IMR-90 (cell line): ENCODE results near the gene ALOX12. TPM values are rescaled to one million over a fixed set of nuclear protein-coding genes. Genes with fewer than 3 reads are reported as not detected.

Source experiments
- ATAC-seq: fragments of 200-7000 bp; cut with Tn5 transposase; 2 replicates; pipeline ENCODE4 v1.9.1; 2020; ENCODE audit warnings: low read depth, mild to moderate bottlenecking, moderate library complexity
- BruUV-seq: library from RNA; stranded (reverse); fragments of 400-500 nt; replicated peaks from 2 replicates; lab custom pipeline; 2021; lab: Mats Ljungman, UMichigan
- CTCF ChIA-PET: fragments of 300-600 bp; formaldehyde crosslinking; extraction: SDS; loops from one replicate; lab custom pipeline; 2021; ENCODE audit warnings: antibody characterized with exemption; lab: Yijun Ruan, JAX
- POLR2A ChIA-PET: fragments of 300-600 bp; sonication (Branson Sonifier 250); formaldehyde crosslinking; loops from one replicate; lab custom pipeline; 2022; ENCODE audit warnings: antibody characterized with exemption; ENCODE audit not compliant: unreplicated experiment; lab: Charles Lee
- DNase-seq: peaks from one replicate; pipeline ENCODE4 v3.0.0; 2013
- H2AFZ ChIP-seq: replicated peaks from 2 replicates; pipeline ENCODE3; 2013; ENCODE audit warnings: low read length, mild to moderate bottlenecking; ENCODE audit not compliant: poor library complexity
- H2AK5ac ChIP-seq: 2 replicates; pipeline ENCODE4 v1.6.1; 2013; ENCODE audit warnings: low read depth, low read length, inconsistent platforms
- H2AK9ac ChIP-seq: replicated peaks from 2 replicates; pipeline ENCODE3; 2013; ENCODE audit warnings: mild to moderate bottlenecking, low read depth, low read length, moderate library complexity; ENCODE audit not compliant: poor library complexity
- H2BK120ac ChIP-seq: 2 replicates; pipeline ENCODE4 v1.6.1; 2013; ENCODE audit warnings: low read depth, low read length, inconsistent platforms
- H2BK15ac ChIP-seq: 3 replicates; pipeline ENCODE4 v1.6.1; 2013; ENCODE audit warnings: low read depth, low read length, inconsistent platforms
- H2BK20ac ChIP-seq: 2 replicates; pipeline ENCODE4 v1.6.1; 2013; ENCODE audit warnings: low read depth, mild to moderate bottlenecking, inconsistent platforms, low read length, moderate library complexity
- H2BK5ac ChIP-seq: 2 replicates; pipeline ENCODE4 v1.6.1; 2013; ENCODE audit warnings: mild to moderate bottlenecking, low read depth, low read length, inconsistent platforms; ENCODE audit not compliant: poor library complexity, severe bottlenecking
- H3K14ac ChIP-seq: replicated peaks from 2 replicates; pipeline ENCODE4 v1.6.1; 2013; ENCODE audit warnings: low read depth, low read length, inconsistent platforms
- H3K18ac ChIP-seq: 2 replicates; pipeline ENCODE4 v1.6.1; 2013; ENCODE audit warnings: low read depth, low read length, control low read depth
- H3K23ac ChIP-seq: 2 replicates; pipeline ENCODE4 v1.6.1; 2013; ENCODE audit warnings: low read depth, low read length, inconsistent platforms
- H3K27ac ChIP-seq: 2 replicates; pipeline ENCODE4 v1.5.1; 2013; ENCODE audit warnings: mild to moderate bottlenecking, control low read depth, low read length; ENCODE audit not compliant: insufficient read depth
- H3K27me3 ChIP-seq: 2 replicates; pipeline ENCODE4 v1.6.1; 2013; ENCODE audit warnings: low read length; ENCODE audit not compliant: control insufficient read depth, insufficient read depth
- H3K36me3 ChIP-seq: 2 replicates; pipeline ENCODE4 v1.6.1; 2013; ENCODE audit warnings: low read length, mixed read lengths; ENCODE audit not compliant: control insufficient read depth, insufficient read depth
- H3K4ac ChIP-seq: 2 replicates; pipeline ENCODE4 v1.6.1; 2013; ENCODE audit warnings: low read depth, low read length, inconsistent platforms
- H3K4me1 ChIP-seq: 2 replicates; pipeline ENCODE4 v1.6.1; 2013; ENCODE audit warnings: low read length, mixed read lengths; ENCODE audit not compliant: control insufficient read depth, insufficient read depth
- H3K4me2 ChIP-seq: 2 replicates; pipeline ENCODE4 v1.6.1; 2013; ENCODE audit warnings: low read depth, mild to moderate bottlenecking, control low read depth, low read length, moderate library complexity
- H3K4me3 ChIP-seq: 2 replicates; pipeline ENCODE4 v1.5.1; 2013; ENCODE audit warnings: low read depth, mild to moderate bottlenecking, control low read depth, low read length, moderate library complexity; ENCODE audit not compliant: insufficient read depth
- H3K56ac ChIP-seq: 2 replicates; pipeline ENCODE4 v1.6.1; 2013; ENCODE audit warnings: low read length, inconsistent platforms; ENCODE audit not compliant: insufficient read depth; ENCODE audit errors: extremely low read depth
- H3K79me1 ChIP-seq, 2 experiments: 2 replicates each; pipeline ENCODE4 v1.6.1; 2013; ENCODE audit warnings: low read length in 2 of 2, inconsistent platforms in 1 of 2, low read depth in 1 of 2
- H3K9ac ChIP-seq: 2 replicates; pipeline ENCODE4 v1.6.1; 2013; ENCODE audit warnings: low read depth, low read length, control low read depth
- H3K9me1 ChIP-seq: 2 replicates; pipeline ENCODE4 v1.6.1; 2013; ENCODE audit warnings: low read length, inconsistent platforms; ENCODE audit not compliant: insufficient read depth
- H3K9me3 ChIP-seq: 2 replicates; pipeline ENCODE4 v1.6.1; 2013; ENCODE audit warnings: low read length; ENCODE audit not compliant: control insufficient read depth, insufficient read depth
- H4K20me1 ChIP-seq: 2 replicates; pipeline ENCODE4 v1.6.1; 2013; ENCODE audit warnings: low read length, inconsistent platforms; ENCODE audit not compliant: insufficient read depth
- H4K5ac ChIP-seq: 2 replicates; pipeline ENCODE4 v1.6.1; 2013; ENCODE audit warnings: mild to moderate bottlenecking, low read depth, low read length, control low read depth
- H4K8ac ChIP-seq, 2 experiments: 2 replicates each; pipeline ENCODE4 v1.6.1; 2013; ENCODE audit warnings: low read depth in 2 of 2, low read length in 2 of 2, control low read depth in 1 of 2, inconsistent platforms in 1 of 2
- H4K91ac ChIP-seq: 2 replicates; pipeline ENCODE4 v1.6.1; 2013; ENCODE audit warnings: low read depth, low read length, inconsistent platforms; ENCODE audit not compliant: insufficient read depth
- BHLHE40 ChIP-seq: fragments of 150-350 bp; IDR thresholded peaks from 2 replicates; pipeline ENCODE4 v1.6.1; 2016; ENCODE audit warnings: mild to moderate bottlenecking, low read depth, low read length
- CEBPB ChIP-seq: IDR thresholded peaks from 2 replicates; pipeline ENCODE4 v1.6.1; 2012; ENCODE audit warnings: low read depth, low read length, improper control_type of control experiment
- CHD1 ChIP-seq: IDR thresholded peaks from 2 replicates; pipeline ENCODE4 v1.6.1; 2012; ENCODE audit warnings: low read depth, low read length, improper control_type of control experiment
- FOS ChIP-seq: fragments of 150-350 bp; IDR thresholded peaks from 2 replicates; pipeline ENCODE4 v1.6.1; 2016; ENCODE audit warnings: low read depth, low read length
- MAFK ChIP-seq: IDR thresholded peaks from 2 replicates; pipeline ENCODE4 v1.6.1; 2012; ENCODE audit warnings: low read depth, low read length, improper control_type of control experiment
- MAZ ChIP-seq: IDR thresholded peaks from 2 replicates; pipeline ENCODE4 v1.6.1; 2012; ENCODE audit warnings: low read depth, mild to moderate bottlenecking, low read length, improper control_type of control experiment, moderate library complexity, borderline replicate concordance
- MXI1 ChIP-seq: IDR thresholded peaks from 2 replicates; pipeline ENCODE4 v1.6.1; 2012; ENCODE audit warnings: low read depth, mild to moderate bottlenecking, low read length, moderate library complexity, borderline replicate concordance
- NFE2L2 ChIP-seq: fragments of 150-350 bp; IDR thresholded peaks from 2 replicates; pipeline ENCODE4 v1.6.1; 2016; ENCODE audit warnings: low read depth, mild to moderate bottlenecking, low read length
- POLR2A ChIP-seq: IDR thresholded peaks from 2 replicates; pipeline ENCODE4 v1.6.1; 2012; ENCODE audit warnings: mild to moderate bottlenecking, low read depth, low read length
- RAD21 ChIP-seq: IDR thresholded peaks from 2 replicates; pipeline ENCODE4 v1.6.1; 2012; ENCODE audit warnings: low read length, improper control_type of control experiment
- RCOR1 ChIP-seq: IDR thresholded peaks from 2 replicates; pipeline ENCODE4 v1.6.1; 2012; ENCODE audit warnings: mild to moderate bottlenecking, low read length, improper control_type of control experiment; ENCODE audit not compliant: insufficient replicate concordance
- RFX5 ChIP-seq: IDR thresholded peaks from 2 replicates; pipeline ENCODE4 v1.8.0; 2012; ENCODE audit warnings: low read depth, mild to moderate bottlenecking, low read length, moderate library complexity
- SMC3 ChIP-seq: fragments of 150-350 bp; IDR thresholded peaks from 2 replicates; pipeline ENCODE4 v1.6.1; 2016; ENCODE audit warnings: low read depth, mild to moderate bottlenecking, antibody characterized with exemption, low read length, moderate library complexity
- WGBS, 2 experiments: methylation state at CpG; one replicate each; pipeline versions ENCODE4 v1.1.5 to v1.1.7; 2013; ENCODE audit warnings: missing lambda C conversion rate in 2 of 2; ENCODE audit not compliant: insufficient read length in 1 of 2; ENCODE audit errors: extremely low coverage in 2 of 2; 5-methylcytosine and 5-hydroxymethylcytosine counted together
- dilution Hi-C: fragments of 300-500 bp; cut with HindIII; formaldehyde crosslinking; loops from one replicate; pipeline ENCODE4 v1.14.3; 2018; ENCODE audit warnings: low sequenced_read_pairs; ENCODE audit not compliant: unreplicated experiment
- in situ Hi-C: fragments of 300-500 bp; cut with MboI; formaldehyde crosslinking; loops from 3 replicates; pipeline ENCODE4 v1.14.3; 2019; ENCODE audit warnings: low sequenced_read_pairs, inconsistent platforms, mixed read lengths
- intact Hi-C: fragments of 100-400 bp; cut with micrococcal nuclease; formaldehyde crosslinking; loops from 2 replicates; pipeline ENCODE4 v1.10.0; 2022
- polyA plus RNA-seq, 3 experiments: library from polyadenylated mRNA; depleted of rRNA; stranded (reverse); fragments of >200 nt; gene quantifications; 2 replicates each; pipeline ENCODE4 v1.2.3, GENCODE V29; 2012; ENCODE audit warnings: low replicate concordance in 1 of 3
- total RNA-seq: library from RNA; depleted of rRNA; stranded (reverse); fragments of >200 nt; gene quantifications from 2 replicates; pipeline ENCODE4 v1.2.3, GENCODE V29; 2012
- TF ChIP-seq, protein P1 (sequence below): fragments of 150-350 bp; IDR thresholded peaks from 2 replicates; pipeline ENCODE4 v1.6.1; 2017; ENCODE audit warnings: mild to moderate bottlenecking, antibody characterized with exemption, low read length, low read depth
- TF ChIP-seq, protein P2 (sequence below): fragments of 150-350 bp; IDR thresholded peaks from 2 replicates; pipeline ENCODE4 v1.6.1; 2016; ENCODE audit warnings: low read depth, mild to moderate bottlenecking, low read length, moderate library complexity, borderline replicate concordance
- TF ChIP-seq, protein P3 (sequence below): conservative IDR thresholded peaks from 2 replicates; pipeline ENCODE4 v1.5.1; 2012; ENCODE audit warnings: mild to moderate bottlenecking, low read depth, low read length, improper control_type of control experiment

ALOX12 gene
- total and polyA plus RNA-seq, 2 of the 4 experiments (the other 2 are of a cell fraction): 0.03 TPM; not detected in 1

DNA sequence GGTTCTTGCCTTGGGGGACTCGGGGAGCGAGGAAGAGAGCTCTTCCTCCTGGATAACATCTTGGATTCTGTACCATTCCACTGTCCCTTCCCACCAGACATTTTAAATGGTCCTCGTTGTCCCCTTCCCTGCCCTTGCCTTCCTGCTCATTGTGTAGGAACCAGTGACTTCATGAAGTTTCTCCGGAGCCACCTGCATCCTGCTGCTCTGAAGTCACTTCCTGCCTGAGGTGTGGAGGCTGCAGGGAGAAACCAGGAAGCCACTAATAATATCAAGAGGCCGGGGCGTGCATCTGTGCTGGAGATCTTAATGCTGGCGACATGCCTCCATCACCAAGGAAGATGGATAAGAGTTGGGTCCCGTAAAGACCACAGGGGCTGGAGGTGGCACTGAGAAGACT, 33.8 kb downstream of the ALOX12 start:
- Histone ChIP-seq H4K8ac (no peak overlapping the region), H2BK15ac (no peak overlapping the region), H2AK5ac (no peak overlapping the region), H3K4me2 (no peak overlapping the region), H3K79me1 (no peaks in the 10 kb centered on the region), H3K27me3 (peaks cover 7% of the 10 kb centered on the region; the same call in 1 of the 2 replicates), H4K5ac (no peak overlapping the region), H4K20me1 (no peaks in the 10 kb centered on the region), H2BK20ac (no peak overlapping the region), H3K4me3 (no peak overlapping the region), H2BK120ac (no peak overlapping the region), H3K27ac (no peak overlapping the region), H3K56ac (no peak overlapping the region), H2BK5ac (no peak overlapping the region), H2AFZ (peak overlapping the region; percentile 64), H3K36me3 (no peaks in the 10 kb centered on the region), H3K14ac (no peak overlapping the region), H3K23ac (no peak overlapping the region), H4K91ac (no peak overlapping the region), H2AK9ac (no peak overlapping the region), H3K18ac (no peak overlapping the region), H3K9ac (no peak overlapping the region), H3K9me3 (no peaks in the 10 kb centered on the region), H3K4ac (no peak overlapping the region), H3K4me1 (no peaks in the 10 kb centered on the region), H3K9me1 (no peaks in the 10 kb centered on the region)
- intact Hi-C loops (no loop called here), in situ Hi-C loops (no loop called here), dilution Hi-C loops (no loop called here)
- ATAC-seq (no peak), DNase-seq (no peak)
- TF ChIP-seq MAZ (no peak), CEBPB (no peak), POLR2A (no peak), MAFK (no peak), CHD1 (no peak), BHLHE40 (no peak), NFE2L2 (no peak), RFX5 (no peak), RCOR1 (no peak), SMC3 (no peak), MXI1 (no peak), FOS (no peak), RAD21 (no peak)
- TF ChIP-seq, protein P1, sequence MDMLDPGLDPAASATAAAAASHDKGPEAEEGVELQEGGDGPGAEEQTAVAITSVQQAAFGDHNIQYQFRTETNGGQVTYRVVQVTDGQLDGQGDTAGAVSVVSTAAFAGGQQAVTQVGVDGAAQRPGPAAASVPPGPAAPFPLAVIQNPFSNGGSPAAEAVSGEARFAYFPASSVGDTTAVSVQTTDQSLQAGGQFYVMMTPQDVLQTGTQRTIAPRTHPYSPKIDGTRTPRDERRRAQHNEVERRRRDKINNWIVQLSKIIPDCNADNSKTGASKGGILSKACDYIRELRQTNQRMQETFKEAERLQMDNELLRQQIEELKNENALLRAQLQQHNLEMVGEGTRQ: no peak
- TF ChIP-seq, protein P2, sequence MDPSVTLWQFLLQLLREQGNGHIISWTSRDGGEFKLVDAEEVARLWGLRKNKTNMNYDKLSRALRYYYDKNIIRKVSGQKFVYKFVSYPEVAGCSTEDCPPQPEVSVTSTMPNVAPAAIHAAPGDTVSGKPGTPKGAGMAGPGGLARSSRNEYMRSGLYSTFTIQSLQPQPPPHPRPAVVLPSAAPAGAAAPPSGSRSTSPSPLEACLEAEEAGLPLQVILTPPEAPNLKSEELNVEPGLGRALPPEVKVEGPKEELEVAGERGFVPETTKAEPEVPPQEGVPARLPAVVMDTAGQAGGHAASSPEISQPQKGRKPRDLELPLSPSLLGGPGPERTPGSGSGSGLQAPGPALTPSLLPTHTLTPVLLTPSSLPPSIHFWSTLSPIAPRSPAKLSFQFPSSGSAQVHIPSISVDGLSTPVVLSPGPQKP: no peak
- TF ChIP-seq, protein P3, sequence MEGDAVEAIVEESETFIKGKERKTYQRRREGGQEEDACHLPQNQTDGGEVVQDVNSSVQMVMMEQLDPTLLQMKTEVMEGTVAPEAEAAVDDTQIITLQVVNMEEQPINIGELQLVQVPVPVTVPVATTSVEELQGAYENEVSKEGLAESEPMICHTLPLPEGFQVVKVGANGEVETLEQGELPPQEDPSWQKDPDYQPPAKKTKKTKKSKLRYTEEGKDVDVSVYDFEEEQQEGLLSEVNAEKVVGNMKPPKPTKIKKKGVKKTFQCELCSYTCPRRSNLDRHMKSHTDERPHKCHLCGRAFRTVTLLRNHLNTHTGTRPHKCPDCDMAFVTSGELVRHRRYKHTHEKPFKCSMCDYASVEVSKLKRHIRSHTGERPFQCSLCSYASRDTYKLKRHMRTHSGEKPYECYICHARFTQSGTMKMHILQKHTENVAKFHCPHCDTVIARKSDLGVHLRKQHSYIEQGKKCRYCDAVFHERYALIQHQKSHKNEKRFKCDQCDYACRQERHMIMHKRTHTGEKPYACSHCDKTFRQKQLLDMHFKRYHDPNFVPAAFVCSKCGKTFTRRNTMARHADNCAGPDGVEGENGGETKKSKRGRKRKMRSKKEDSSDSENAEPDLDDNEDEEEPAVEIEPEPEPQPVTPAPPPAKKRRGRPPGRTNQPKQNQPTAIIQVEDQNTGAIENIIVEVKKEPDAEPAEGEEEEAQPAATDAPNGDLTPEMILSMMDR: no peak
- POLR2A ChIA-PET: no interaction called here
- no CpG with 5 or more reads among the region's 8 CpGs for WGBS, 2 experiments
- no TSS peak for BruUV-seq
- CTCF ChIA-PET: no interaction called here
